ENCODE data around the gene APBA1. TPM values are rescaled to one million over a fixed set of nuclear protein-coding genes. Genes with fewer than 3 reads are reported as not detected.

Gene APBA1
- total and polyA plus RNA-seq, 2 of the 4 experiments (the other 2 are of a cell fraction): 3.8 to 5.1 TPM

- BruUV-seq (replicated peaks): no TSS peak
- in situ Hi-C loops (cut with MboI; ENCODE audit: low sequenced_read_pairs): no loop called here
- ATAC-seq (ENCODE audit: low read depth) (no peak), DNase-seq (no peak)
- WGBS, 2 experiments (ENCODE audit: extremely low coverage in 2 of 2, insufficient read length in 1 of 2): 90% methylated on average over 2 of the region's 13 CpGs; no CpG with 5 or more reads in 1 of the 2 experiments
- H2BK120ac ChIP-seq (ENCODE audit: low read depth, low read length): no peak overlapping the region
- H2BK5ac ChIP-seq (ENCODE audit: low read depth, low read length, poor library complexity, severe bottlenecking): no peak overlapping the region
- H3K4ac ChIP-seq (ENCODE audit: low read depth, low read length): no peak overlapping the region
- no peak overlapping the region for H2AK5ac ChIP-seq (ENCODE audit: low read depth, low read length)
- no peak overlapping the region for H4K5ac ChIP-seq (ENCODE audit: low read depth, low read length)
- no peak overlapping the region for H3K27ac ChIP-seq (ENCODE audit: insufficient read depth, low read length)
- H3K14ac ChIP-seq (replicated peaks; ENCODE audit: low read depth, low read length): no peak overlapping the region
- no peak overlapping the region for H2BK20ac ChIP-seq (ENCODE audit: low read depth, low read length)
- intact Hi-C loops (cut with micrococcal nuclease): no loop called here
- no peaks in the 10 kb centered on the region for H3K9me3 ChIP-seq (ENCODE audit: control insufficient read depth, insufficient read depth, low read length)
- ChIA-PET POLR2A (ENCODE audit: unreplicated experiment) (no interaction called here), CTCF (no interaction called here)
- no peak overlapping the region for H3K9ac ChIP-seq (ENCODE audit: low read depth, low read length)
- dilution Hi-C loops (cut with HindIII; ENCODE audit: low sequenced_read_pairs, unreplicated experiment): no loop called here
- TF ChIP-seq ELK1 (IDR thresholded peaks at IDR 0.05; ENCODE audit: borderline replicate concordance, low read depth, low read length): no peak
- no peak for TF ChIP-seq CHD1 (IDR thresholded peaks at IDR 0.05; ENCODE audit: low read depth, low read length)
- TF ChIP-seq RCOR1 (IDR thresholded peaks at IDR 0.05; ENCODE audit: insufficient replicate concordance, low read length): no peak
- TF ChIP-seq MAFK (IDR thresholded peaks at IDR 0.05; ENCODE audit: low read depth, low read length): no peak
- no peak for TF ChIP-seq POLR2A (IDR thresholded peaks at IDR 0.05; ENCODE audit: low read depth, low read length)
- TF ChIP-seq NFE2L2 (IDR thresholded peaks at IDR 0.05; ENCODE audit: low read depth, low read length): no peak
- TF ChIP-seq MXI1 (IDR thresholded peaks at IDR 0.05; ENCODE audit: borderline replicate concordance, low read depth, low read length): no peak
- no peak for TF ChIP-seq RAD21 (IDR thresholded peaks at IDR 0.05; ENCODE audit: low read length)
- no peak for TF ChIP-seq RFX5 (IDR thresholded peaks at IDR 0.05; ENCODE audit: low read depth, low read length)
- TF ChIP-seq, protein P1, sequence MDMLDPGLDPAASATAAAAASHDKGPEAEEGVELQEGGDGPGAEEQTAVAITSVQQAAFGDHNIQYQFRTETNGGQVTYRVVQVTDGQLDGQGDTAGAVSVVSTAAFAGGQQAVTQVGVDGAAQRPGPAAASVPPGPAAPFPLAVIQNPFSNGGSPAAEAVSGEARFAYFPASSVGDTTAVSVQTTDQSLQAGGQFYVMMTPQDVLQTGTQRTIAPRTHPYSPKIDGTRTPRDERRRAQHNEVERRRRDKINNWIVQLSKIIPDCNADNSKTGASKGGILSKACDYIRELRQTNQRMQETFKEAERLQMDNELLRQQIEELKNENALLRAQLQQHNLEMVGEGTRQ (IDR thresholded peaks at IDR 0.05; ENCODE audit: low read depth, low read length): no peak
- no peak for TF ChIP-seq FOS (IDR thresholded peaks at IDR 0.05; ENCODE audit: low read depth, low read length)
- TF ChIP-seq SMC3 (IDR thresholded peaks at IDR 0.05; ENCODE audit: low read depth, low read length): no peak
- H3K4me3 ChIP-seq (ENCODE audit: insufficient read depth, low read depth, low read length): no peak overlapping the region
- no peaks in the 10 kb centered on the region for H3K36me3 ChIP-seq (ENCODE audit: control insufficient read depth, insufficient read depth, low read length)
- no peak overlapping the region for H3K4me2 ChIP-seq (ENCODE audit: low read depth, low read length)
- 0 out of 2 replicates have a peak, but pooled peaks cover 3% of the 10 kb centered on the region for H3K9me1 ChIP-seq (ENCODE audit: insufficient read depth, low read length)
- no peaks in the 10 kb centered on the region for H4K20me1 ChIP-seq (ENCODE audit: insufficient read depth, low read length)
- H3K18ac ChIP-seq (ENCODE audit: low read depth, low read length): no peak overlapping the region
- no peak overlapping the region for H3K23ac ChIP-seq (ENCODE audit: low read depth, low read length)
- H3K4me1 ChIP-seq (ENCODE audit: control insufficient read depth, insufficient read depth, low read length): no peaks in the 10 kb centered on the region; the same call in 1 of the 2 replicates
- no peak overlapping the region for H4K8ac ChIP-seq (ENCODE audit: low read depth in 2 of 2, low read length in 2 of 2)
- H3K79me1 ChIP-seq (ENCODE audit: low read depth in 1 of 2, low read length in 2 of 2): no peaks in the 10 kb centered on the region
- no peak overlapping the region for H4K91ac ChIP-seq (ENCODE audit: insufficient read depth, low read depth, low read length)
- no peak overlapping the region for H2AFZ ChIP-seq (replicated peaks; ENCODE audit: low read length, poor library complexity)
- no peak overlapping the region for H3K56ac ChIP-seq (ENCODE audit: extremely low read depth, insufficient read depth, low read length)
- H2AK9ac ChIP-seq (replicated peaks; ENCODE audit: low read depth, low read length, poor library complexity): no peak overlapping the region
- no peak overlapping the region for H2BK15ac ChIP-seq (ENCODE audit: low read depth, low read length)
- no peaks in the 10 kb centered on the region for H3K27me3 ChIP-seq (ENCODE audit: control insufficient read depth, insufficient read depth, low read length)
Observed at GRCh38 chr9:69431203-69431602, 241.0 kb downstream of the APBA1 start.

Data from IMR-90 (cell line).